Hematopoietic multipotent progenitor cell (in vitro differentiated cells): ENCODE measurements around the gene MYOZ2. TPM values are rescaled to one million over a fixed set of nuclear protein-coding genes. Genes with fewer than 3 reads are reported as not detected.

ENCODE experiments used
- DNase-seq, 3 donors: peaks; one replicate each; pipeline ENCODE4 v3.0.0-alpha.2; 2011 to 2015; ENCODE audit warnings: low read depth in 2 of 3, low spot score in 2 of 3
- total RNA-seq: library from RNA; depleted of rRNA; stranded (reverse); fragments of >200 nt; gene quantifications from one replicate; pipeline ENCODE4 v1.2.3, GENCODE V29; 2012

Gene MYOZ2
- total RNA-seq, result not detected

DNA sequence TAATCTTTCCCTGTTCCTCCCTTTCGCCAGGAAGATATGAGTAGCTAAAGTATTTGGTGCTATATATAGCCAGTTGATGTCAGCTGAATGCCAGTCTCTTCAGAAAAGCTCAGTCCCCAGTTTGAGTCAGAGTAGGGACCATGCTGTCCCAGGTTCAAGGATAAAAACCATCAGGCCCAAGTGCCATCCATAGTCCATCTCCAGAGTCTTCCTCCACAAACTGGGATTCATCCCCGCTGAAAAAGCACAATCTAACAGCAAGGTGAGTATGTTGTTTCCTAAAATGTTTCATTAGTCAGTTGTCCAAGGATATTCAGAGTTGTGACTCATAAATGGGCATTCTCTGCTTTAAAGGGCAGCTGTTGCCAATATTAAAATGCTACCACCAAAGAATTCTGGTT, at the start of gene MYOZ2:
Gene MYOZ2 (plus strand): TSS at position 112 of the 401 bp plus-strand sequence. CDS start 694 bp downstream, outside the sequence.
- DNase-seq, result no peak

DNA sequence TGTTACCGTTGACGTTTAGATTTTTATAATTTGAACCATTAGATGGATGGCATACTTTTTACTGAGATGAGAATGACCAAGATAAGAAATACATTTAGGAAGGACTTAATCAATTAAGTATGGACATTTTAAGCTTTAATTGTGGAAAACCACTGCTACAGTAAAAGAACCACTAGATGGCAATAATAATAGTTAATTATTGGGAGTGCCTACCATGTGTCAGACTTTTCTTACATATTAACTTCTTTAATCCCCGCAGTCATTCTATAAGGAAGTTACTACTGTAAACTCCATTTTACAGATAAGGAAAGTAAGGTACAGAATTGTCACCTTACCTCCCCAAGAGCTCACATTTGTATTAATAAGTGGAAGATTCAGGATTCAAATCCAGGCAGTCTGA, 48.5 kb upstream of the MYOZ2 start:
- peak in 1 of 3 donors; percentile 4 for DNase-seq

GRCh38 chr4:119087656-119088055, 48.0 kb upstream of the MYOZ2 start:
- no peak for DNase-seq

DNA sequence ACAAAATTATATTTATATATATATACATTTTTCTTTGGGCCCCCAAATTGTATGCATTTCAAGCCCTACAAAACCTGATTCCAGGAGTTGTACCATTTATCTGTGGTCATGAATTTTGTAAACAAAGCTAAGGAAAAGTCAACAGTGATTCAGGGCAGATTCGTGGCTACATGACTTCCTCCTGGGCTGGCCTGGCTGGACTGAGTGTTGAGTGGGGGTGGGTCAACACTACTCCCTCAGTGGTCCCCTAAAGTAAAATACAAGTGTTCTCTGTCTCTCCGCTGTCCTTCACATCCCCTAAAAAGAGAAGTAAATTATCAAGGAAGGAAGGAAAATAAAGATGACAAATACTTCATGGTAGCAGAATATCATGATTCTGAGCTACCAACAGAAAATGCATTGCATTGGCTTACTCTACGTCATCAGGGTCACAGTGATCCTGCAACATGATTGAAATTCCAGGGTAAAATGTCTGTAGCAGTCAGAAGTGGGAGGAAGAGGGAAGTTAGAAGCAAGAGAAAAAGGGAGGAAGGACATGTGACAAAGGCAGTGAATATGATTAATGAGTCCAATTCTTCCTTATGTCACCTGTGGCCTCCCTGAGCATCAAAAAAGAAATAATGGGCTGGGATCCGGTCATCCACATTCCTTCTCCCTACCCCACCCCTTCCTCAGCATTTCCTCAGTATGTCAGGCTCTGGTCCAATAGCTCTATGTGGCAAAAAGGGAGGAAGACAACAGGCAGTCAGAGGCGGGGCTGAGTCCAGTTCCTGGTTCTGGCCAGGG, 42.4 kb upstream of the MYOZ2 start:
- no peak for DNase-seq

DNA sequence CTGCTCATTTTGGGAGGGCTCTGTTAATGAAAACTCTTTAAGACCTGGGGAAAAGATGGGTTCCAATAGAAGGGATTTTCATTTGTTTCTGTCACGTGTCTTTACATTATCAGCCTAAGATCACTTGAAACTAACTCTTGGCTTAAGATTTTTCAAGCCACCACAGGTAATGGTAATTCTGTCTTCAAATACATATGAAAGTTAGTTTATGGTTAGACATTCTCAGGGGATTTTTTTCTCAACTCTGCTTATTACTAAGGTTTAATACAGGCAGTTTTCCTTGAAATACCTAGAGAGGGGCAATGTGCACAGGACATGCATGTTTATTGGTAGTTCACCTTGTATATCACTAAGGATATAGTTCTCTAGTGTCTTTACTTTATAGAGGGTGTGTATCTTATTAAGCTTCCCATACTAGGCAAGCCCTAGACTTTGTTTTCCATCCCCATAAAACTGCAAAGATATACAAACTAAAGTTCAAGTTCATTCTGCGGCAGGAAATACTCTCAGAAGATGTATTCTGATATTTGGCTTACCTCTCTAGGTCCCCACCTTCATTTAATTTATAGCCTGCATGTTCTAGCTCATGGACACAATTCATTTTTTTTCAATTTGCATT, 38.2 kb upstream of the MYOZ2 start:
- no peak for DNase-seq

GRCh38 chr4:119098306-119098705, 37.3 kb upstream of the MYOZ2 start:
- DNase-seq, result no peak

GRCh38 chr4:119099227-119099810, 36.3 kb upstream of the MYOZ2 start:
- DNase-seq, result no peak

GRCh38 chr4:119100655-119101054, 35.0 kb upstream of the MYOZ2 start:
- no peak for DNase-seq

DNA sequence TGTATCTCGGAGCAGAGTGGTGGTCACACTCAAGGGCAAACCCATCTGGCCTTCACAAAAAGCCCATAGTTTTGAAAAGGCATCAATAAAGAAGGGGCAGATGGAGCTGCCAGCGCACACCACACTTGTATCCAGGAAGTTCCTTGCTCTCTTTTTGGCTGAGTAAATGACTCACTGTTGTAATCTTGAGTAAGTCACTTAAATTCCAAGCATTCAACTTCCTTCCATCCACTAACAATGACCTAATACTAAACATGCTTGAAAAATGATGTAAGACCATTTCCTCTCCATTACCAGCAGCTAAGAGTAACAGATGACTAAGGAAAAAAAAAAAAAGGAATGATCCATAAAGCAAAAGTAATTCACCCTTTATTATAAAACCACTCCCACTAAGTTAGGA, 32.4 kb upstream of the MYOZ2 start:
- peak in 2 of 3 donors; percentile 35 to 53 for DNase-seq

DNA sequence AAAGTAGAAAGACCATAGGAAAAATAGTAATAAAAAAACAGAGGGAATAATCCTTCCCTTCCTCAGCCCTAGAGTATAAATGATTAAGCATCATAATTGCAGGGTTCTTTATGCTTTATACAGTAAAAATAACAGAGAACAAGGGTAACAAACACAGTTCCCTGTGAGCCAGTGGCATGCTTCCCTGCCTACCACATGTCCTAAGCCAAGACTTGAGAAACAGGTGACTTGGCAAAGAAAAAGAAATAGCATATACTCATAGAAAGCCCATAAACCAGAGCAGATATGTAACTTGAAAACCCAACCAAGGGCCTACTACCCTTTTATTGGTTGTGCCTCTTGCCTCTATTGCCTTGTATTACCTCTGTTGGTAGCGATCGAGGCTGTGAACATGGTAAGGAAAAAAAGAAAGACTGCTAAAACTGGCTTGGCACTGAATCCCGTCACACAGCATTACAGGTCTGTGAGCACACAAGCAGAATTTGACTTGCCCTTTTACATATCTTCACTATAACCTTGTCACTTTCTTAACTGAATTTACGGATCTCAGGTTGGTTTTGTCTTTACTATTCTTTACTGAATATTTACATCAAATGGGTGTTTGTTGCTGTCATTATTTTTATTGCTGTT, 30.9 kb upstream of the MYOZ2 start:
- no peak for DNase-seq

GRCh38 chr4:119105605-119106004, 30.0 kb upstream of the MYOZ2 start:
- no peak for DNase-seq

DNA sequence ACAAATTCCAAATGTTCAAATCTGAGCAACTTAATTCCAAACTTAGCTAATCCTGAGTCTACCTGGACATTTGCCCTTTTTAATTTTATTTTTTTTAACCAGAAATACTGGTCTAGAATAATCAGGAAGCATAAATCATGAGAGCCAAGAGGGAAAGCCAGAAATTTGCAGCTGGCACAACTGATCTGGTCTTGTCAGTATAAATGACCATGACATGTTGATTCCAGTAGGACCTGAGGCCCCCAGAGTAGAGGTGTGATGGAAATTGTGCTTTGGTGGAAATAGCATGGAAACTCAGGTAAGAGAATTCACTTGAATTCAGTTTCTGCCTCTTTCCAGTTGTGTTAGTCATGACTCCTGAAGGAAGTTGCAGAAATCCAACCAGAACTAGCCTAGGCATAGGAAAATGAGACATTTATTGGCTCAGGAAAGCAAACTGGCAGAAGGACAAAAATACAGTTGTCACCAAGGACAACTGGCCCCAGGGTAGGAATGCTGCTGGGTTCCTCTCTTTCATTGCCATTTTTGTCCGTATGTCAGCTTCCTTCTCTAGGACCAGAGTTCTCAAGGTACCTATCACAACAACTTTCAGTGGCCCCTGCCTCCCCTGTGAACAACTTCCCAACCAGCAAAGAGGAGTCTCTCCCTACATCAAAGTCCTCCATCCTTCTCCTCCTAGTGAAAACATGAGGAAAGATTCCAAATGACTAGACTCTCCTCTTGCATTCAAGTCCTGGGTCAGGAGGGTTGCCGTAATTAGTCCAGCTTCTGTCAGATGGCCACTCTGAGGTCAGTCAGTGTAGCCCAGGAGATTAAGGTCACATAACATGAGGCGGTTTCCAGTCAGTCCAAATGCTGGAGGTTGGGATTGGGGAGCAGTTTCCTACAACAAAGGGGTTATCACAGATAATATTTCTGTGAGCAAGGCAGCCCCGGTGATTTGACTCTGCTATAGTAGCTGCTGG, 29.3 kb upstream of the MYOZ2 start:
- DNase-seq, result no peak

DNA sequence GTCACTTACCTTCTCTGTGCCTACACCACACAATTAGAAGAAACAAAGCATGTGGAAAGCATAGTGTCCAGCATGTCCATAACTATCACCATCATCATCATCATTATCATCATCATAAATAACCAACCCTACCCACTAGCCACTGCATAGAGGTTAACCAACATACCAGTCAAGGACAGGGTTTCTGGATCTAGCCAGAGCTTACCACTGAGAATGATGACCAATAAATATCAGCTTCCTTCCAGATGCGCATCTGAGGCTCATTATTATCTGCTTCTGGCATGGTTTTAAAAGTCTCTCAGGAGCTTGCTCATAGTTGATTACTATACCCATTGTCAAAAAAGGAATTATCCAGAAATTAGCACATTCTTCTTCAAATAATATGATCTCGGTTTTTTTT, 25.5 kb upstream of the MYOZ2 start:
- DNase-seq, result no peak

GRCh38 chr4:119111296-119111695, 24.3 kb upstream of the MYOZ2 start:
- DNase-seq, result no peak

GRCh38 chr4:119113033-119113655, 22.5 kb upstream of the MYOZ2 start:
- peak in 2 of 3 donors; percentile 67 to 73 for DNase-seq

DNA sequence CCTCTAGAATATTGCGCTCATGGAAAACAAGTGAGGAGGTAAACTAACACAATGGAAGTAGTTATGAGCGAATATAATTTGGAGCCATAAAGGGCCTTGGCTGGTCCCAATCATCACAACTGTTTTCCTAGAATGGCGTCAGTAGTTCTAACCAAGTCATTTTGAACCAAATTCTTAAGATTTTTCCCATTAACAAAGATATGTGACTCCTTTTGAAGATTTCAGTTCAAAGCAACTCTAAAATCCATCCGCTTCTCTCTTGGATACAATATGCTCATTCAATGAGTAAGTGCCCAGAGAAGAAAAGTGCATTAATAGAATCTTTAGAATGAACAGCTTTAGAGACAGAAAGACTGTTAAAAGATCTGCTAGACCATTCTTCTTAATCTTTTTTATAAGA, 19.6 kb upstream of the MYOZ2 start:
- DNase-seq, result no peak

- DNase-seq, result no peak
These were observed 18.4 kb upstream of the MYOZ2 start for GRCh38 chr4:119116925-119117900.

DNA sequence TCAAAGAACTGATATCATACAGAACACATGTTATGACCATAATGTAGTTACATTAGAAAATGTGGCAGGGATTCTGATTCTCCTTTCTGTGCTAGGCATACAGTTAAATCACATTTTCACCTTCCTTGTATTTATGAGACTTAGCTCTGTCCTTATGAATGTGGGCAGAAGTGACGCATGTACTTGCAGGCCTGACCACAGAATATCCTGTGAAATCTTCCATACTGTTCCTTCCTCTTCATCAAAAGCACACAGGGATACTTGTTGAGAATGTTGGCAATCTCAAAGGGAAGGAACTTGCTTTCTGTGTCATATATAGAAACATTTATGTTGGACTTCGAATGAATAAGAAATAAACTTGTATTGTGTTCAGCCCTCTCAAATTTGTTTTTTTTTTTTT, 17.2 kb upstream of the MYOZ2 start:
- DNase-seq, result peak in 1 of 3 donors; percentile 4

DNA sequence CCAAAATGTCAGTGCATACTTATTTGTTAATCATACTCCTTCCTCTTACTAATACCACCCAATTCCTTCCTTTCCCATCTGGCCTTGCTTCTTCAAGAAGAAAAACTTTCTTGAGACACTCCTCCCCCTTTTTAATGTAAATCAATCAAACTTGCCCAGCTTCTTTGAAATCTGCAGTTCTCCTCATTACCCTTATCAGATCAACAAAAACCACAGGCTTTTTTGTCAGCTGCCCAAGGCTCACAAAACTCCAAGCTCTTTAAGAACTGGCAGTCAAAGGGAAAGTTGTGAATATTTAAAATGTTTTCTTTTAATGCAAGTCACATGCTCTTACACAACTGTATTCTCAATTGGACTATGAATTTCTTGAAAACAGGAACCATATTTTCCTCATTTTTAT, 11.3 kb upstream of the MYOZ2 start:
- DNase-seq, result peak in 1 of 3 donors; percentile 58
